IPS-18c (cell line): ENCODE data around the gene PPP4R2.

ENCODE experiments used
- H3K4me3 ChIP-seq: 2 replicates; pipeline ENCODE4 v1.7.0; 2013; ENCODE audit warnings: low read depth, mild to moderate bottlenecking, low read length, moderate library complexity; ENCODE audit not compliant: insufficient read depth
- H3K9me3 ChIP-seq: one replicate; pipeline ENCODE4 v1.6.1; 2013; ENCODE audit warnings: mild to moderate bottlenecking, low read length, moderate library complexity; ENCODE audit not compliant: control insufficient read depth, insufficient read depth

The PPP4R2 gene, protein sequence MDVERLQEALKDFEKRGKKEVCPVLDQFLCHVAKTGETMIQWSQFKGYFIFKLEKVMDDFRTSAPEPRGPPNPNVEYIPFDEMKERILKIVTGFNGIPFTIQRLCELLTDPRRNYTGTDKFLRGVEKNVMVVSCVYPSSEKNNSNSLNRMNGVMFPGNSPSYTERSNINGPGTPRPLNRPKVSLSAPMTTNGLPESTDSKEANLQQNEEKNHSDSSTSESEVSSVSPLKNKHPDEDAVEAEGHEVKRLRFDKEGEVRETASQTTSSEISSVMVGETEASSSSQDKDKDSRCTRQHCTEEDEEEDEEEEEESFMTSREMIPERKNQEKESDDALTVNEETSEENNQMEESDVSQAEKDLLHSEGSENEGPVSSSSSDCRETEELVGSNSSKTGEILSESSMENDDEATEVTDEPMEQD

DNA sequence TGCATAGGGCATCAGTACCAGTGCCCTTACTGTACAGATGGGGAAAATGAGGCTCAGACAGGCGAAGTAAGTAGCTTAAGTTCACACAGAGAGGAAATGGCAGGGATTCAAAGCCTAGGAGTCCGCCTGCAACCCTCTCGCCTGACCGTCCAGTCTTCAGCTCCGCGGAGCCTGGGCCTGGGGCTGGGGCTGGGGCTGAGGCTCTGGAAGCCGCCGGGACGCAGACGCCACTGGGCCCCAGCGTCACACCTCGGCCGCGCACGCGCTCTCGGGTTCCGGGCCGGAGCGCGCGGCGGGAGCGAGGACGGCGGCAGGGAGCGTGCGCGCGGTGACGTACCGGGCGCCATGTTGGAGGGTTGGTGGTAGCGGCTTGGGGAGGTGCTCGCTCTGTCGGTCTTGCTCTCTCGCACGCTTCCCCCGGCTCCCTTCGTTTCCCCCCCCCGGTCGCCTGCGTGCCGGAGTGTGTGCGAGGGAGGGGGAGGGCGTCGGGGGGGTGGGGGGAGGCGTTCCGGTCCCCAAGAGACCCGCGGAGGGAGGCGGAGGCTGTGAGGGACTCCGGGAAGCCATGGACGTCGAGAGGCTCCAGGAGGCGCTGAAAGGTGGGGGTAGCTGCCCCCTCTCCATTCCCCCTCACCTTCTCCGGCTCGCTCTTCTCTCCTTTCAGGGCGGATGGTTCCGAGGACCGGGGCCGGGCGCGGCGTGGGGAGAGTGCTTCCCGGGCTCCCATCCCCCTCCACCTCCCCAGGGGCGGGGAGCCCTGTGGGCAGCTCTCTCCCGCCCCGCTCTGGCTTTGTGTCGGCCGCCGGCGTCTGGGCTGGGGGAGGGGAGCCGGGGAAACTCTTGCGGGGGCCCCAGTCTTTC is at the start of gene PPP4R2:
Gene PPP4R2 (plus strand): TSS at position 339 of the 861 bp plus-strand sequence. CDS start 227 bp downstream, at position 566.
- Histone ChIP-seq H3K9me3 (no peaks in the 10 kb centered on the region), H3K4me3 (peak within 1 kb of the TSS; percentile 70)

DNA sequence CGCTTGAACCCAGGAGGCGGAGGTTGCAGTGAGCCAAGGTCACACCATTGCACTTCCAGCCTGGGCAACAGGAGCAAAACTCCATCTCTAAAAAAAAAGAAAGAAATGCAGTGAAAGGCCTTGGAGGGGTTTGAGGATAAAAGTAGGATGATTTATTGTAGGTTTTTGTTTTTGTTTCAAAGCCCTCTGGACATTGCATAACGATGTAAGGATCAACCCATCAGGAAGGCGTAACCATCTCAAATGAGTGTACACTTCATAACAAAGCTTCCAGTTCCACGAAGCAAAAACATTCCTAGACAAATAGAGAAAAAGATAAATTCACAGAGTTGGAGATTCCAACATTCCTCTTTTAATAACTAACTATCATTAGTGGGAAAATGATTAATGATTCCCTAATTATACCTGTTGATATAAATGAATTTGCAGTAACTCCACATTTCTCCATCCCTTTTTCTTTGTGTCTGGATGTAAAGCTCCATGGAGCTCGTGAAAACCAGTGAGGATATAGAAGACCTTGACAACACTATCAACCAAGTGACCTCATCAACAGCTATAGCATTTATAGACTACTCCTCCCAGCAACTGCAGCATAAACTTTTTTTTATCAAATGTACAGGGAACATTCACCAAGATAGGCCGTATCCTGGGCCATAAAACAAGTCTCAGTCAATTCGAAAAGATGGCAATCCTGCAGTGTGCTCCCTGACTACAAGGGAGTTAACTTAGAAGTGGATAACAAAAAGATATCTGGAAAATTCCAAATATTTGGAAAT is 48.7 kb upstream of the PPP4R2 start:
- no peak overlapping the region for H3K4me3 ChIP-seq

DNA sequence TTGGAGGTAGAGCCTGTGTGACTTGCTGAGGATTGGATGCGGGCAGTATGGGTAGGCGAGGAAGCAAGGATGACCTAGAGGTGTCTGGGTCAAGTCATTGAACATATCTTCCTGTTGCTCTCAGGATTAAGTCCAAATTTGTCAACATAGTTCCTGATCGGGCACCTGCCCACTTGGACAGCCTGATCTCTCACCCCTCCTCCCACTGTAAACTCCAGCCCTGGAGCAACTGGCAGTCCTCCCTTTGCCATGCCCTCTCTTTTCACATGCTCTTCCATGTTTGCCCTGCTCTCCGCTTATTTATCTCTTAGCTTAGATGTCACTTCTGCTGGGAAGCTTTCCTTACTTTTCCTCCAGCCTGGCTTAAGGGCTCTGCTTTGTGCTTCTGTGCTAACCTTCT is 47.6 kb upstream of the PPP4R2 start:
- H3K4me3 ChIP-seq: no peak overlapping the region
- H3K9me3 ChIP-seq: no peaks in the 10 kb centered on the region

More for the DNA sequence above, 48.7 kb upstream of the PPP4R2 start:
- H3K9me3 ChIP-seq: no peaks in the 10 kb centered on the region

DNA sequence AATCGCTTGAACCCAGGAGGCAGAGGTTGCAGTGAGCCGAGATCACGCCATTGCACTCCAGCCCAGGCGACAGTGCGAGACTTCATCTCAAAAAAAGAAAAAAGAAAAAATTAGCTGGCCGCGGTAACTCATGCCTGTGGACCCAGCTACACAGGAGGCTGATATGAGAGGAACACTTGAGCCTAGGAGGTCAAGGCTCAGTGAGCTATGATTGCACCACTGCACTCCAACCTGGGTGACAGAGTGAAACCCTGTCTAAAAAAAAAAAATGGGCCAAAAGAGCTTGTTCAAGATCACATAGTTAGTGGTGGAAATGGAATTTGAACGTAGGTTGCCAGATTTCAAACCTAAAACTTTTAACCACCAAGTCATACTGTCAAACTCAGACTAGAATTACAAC is 46.2 kb upstream of the PPP4R2 start:
- no peak overlapping the region for H3K4me3 ChIP-seq
- no peaks in the 10 kb centered on the region for H3K9me3 ChIP-seq

DNA sequence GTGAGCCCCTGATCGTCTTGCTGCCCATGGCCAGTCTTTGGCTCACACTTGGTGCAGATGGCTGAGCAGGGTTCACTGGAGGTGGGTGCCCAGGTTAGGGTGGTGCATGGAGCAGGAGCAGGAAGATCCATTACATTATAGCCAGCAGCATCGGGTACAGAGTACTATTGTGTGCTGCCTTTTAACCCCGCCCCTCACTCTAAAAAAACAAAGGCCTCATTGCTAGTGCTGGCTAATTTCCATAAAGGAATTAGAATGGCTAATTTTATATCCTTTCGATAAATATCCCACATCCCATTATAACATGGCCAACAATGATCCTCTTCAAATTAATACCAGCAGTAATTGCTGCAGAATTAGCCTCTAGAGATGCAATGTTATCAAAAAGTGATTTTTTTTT is 45.8 kb upstream of the PPP4R2 start:
- H3K4me3 ChIP-seq: no peak overlapping the region

DNA sequence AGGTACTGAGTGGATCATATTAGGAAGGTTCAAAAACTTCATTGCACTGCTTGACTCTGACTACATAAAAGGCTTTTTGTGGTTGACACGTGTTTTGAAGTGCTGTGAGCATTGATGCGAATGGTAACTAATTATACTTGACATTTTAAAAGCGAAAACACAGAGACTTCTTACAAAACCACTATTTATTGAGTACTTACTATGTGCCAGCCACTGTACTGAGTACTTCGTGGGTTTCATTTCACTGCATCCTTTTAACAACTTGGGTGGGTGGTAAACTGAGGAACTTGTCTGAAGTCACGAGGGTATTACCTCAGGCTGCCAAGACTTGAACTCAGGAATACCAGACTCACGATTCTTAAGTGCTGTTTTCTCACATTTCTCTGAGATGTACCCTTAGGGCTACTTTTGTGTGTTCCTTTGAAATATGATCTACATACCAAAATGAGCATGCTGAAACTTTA is 45.3 kb upstream of the PPP4R2 start:
- no peak overlapping the region for H3K4me3 ChIP-seq
- no peaks in the 10 kb centered on the region for H3K9me3 ChIP-seq

More for the DNA sequence above, 45.8 kb upstream of the PPP4R2 start:
- no peaks in the 10 kb centered on the region for H3K9me3 ChIP-seq

DNA sequence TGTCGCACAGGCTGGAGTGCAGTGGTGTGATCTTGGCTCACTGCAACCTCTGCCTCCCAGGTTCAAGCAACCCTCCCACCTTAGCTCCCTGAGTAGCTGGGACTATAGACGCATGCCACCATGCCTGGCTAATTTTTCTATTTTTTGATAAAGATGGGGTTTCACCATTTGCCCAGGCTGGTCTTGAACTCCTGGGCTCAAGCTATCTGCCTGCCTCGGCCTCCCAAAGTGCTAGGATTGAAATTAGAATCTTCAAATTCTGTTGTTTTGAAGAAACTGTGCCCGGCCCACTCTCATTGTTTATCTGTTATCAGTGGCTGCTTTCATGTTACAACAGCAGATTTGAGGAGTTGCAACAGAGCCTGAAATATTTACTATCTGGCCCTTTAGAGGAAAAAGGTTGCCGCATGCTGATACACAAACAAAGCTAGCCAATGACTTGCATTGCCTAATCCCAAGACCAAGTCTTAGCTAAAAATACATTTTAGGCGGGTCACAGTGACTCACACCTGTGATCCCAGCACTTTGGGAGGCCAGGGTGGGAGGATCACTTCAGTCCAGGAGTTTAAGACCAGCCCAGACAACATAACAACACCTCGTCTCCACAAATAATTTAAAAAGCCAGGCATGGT is 43.2 kb upstream of the PPP4R2 start:
- H3K4me3 ChIP-seq: no peak overlapping the region
- no peaks in the 10 kb centered on the region for H3K9me3 ChIP-seq

DNA sequence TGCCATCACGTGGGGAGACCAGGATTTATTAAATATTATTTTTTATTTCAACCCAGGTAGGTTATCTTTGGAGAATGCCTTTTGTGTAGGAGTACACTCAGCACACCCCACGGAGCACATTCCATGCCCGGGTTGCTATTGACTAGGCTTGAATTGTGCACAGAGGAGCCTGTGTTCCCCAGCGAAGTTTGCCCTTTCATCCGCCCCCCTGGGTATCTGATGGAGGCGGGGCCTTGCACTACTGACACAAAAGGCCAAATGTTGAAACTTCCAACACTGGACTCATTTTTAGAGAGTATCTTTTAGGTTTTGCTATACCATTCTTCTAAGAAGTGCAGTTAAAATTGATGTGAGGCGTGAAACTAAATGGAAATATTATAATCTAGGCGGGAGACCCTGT is 39.3 kb upstream of the PPP4R2 start:
- H3K4me3 ChIP-seq: no peak overlapping the region
- H3K9me3 ChIP-seq: no peaks in the 10 kb centered on the region

DNA sequence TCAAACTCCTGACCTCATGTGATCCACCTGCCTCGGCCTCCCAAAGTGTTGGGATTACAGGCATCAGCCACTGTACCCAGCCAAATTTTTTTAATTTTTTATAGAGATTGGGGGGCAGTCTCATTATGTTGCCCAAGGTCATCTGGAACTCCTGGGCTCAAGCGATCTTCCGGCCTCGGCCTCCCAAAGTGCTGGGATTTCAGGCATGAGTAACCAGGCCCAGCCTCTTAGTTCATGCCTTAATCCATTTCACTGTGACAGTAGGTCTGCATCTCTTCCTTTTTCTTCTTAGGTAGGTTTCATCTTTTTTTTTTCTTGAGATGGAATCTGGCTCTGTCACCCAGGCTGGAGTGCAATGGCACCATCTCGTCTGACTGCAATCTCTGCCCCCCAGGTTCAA is 37.3 kb upstream of the PPP4R2 start:
- Histone ChIP-seq H3K4me3 (no peak overlapping the region), H3K9me3 (no peaks in the 10 kb centered on the region)

DNA sequence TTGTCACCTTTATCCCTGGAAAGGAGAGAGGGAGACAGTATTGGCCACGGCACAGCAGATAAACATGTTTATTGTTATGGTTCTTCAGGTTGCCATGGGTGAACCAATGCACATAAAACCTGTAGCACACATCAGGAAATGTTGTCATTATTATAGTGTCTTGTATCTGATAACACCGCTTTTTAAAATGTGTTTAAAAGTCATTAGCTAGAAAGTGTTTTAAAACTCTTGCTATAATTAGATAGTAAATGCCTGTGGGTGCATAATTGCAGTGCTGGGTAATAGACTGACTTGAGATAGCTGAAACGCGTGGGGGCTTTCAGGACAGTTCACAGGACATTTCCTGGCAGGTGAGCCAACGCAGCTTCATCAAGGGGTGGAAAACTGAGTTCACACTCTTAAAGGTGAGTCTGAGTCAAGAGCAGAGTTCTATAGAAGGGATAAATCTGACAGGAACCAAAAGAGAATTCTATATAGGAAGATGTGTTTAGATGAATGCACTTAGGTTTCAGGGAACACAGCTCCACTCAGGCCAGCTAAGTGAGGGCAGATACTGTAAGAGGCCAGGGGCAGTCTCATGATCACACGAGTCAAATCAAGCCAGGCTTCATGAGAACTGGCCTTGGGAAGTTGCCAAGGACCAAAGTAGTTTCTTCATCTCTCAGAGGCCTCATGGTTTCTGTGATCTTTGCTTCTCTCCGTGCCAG is 35.6 kb upstream of the PPP4R2 start:
- Histone ChIP-seq H3K9me3 (no peaks in the 10 kb centered on the region), H3K4me3 (no peak overlapping the region)

DNA sequence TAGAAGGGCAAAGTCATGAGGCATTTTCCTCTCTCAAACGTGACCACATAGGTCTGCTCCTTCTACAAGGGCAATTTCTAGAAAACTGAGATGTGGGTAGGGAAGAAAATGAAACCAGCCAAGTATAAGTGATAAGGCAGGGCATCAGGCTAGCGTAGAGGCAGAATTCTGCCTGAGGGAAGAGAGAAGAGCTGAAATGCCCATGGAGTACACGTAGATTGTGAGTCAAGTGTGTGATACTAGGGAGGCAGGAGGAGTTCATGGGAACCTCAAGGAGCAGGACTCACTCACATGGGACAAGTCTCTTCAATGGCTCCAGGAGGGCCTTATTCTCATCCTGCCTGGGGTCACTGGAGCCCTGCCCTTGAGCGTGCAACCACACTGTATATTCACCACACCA is 34.9 kb upstream of the PPP4R2 start:
- H3K9me3 ChIP-seq: no peaks in the 10 kb centered on the region

DNA sequence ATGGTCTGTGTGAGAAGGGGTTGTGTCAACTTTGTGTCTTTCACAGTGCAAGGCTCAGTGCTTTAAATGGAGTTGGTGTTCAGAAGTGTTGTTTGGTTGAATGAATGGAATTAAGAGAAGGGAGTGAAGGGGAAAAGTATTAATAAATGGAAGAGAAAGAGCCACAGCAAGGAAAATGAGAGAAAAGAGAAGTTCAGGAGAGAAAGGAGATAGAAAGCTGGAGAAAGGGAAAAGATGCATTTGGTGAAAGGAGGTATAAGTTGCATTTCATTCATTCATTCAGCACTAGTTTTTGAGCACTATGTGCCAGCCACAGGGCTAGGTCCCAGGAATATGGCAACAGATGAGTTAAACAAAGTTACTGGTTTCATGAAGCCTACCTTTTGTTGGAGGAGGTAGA is 34.3 kb upstream of the PPP4R2 start:
- Histone ChIP-seq H3K4me3 (no peak overlapping the region), H3K9me3 (no peaks in the 10 kb centered on the region)

More for the DNA sequence above, 34.9 kb upstream of the PPP4R2 start:
- no peak overlapping the region for H3K4me3 ChIP-seq

DNA sequence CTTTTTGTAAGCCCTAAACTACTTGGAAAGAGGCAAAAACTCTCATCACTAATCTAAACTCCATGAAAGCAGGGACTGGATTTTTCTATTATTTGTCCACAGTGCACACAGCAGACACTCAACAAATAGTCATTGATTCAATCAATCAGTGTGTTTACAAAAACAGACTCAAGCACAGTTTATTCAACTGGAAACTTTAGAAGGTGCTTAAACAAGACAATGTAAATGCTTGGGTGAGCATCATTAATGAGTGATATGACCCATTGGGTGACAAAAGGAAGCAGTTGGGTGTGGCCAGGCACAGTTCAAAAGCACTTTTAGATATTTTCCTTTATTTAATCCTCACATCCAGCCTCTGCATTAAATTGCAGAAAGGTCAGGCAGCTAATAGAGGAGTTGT is 32.0 kb upstream of the PPP4R2 start:
- no peaks in the 10 kb centered on the region for H3K9me3 ChIP-seq
- H3K4me3 ChIP-seq: no peak overlapping the region

DNA sequence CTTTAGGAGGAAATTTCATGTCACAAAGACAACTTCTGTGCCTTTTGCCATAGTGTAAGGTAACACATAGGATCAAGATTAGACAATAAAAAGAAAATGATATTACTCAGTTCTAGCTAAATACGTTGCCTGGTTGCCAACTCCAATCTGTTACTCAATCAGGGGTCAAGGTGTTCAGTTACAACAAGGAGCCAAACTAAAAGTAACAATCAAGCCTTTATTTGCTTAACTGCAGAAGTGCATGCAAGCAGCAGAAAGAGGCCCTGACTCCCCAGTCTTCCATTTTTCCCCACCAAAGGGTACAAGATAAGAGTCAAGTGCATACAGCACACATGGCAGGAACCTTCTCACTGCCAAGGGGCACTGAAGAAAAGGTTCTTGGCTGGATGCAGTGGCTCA is 28.3 kb upstream of the PPP4R2 start:
- Histone ChIP-seq H3K4me3 (no peak overlapping the region), H3K9me3 (no peaks in the 10 kb centered on the region)

DNA sequence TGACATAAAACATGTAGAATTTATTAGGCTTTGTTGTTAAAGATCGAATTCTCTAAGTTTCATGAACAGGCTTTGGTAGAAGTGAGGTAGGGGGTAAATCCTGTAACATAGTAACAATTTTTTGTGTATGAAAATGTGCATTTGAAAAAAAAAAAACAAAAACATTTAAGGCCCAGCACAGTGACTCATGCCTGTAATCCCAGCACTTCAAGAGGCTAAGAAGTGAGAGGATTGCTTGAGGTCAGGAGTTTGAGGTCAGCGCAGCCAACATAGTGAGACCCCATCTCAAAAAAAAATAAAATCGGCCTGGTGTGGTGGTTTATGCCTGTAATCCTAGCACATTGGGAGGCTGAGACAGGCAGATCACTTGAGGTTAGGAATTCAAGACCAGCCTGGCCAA is 26.8 kb upstream of the PPP4R2 start:
- H3K4me3 ChIP-seq: no peak overlapping the region
- H3K9me3 ChIP-seq: no peaks in the 10 kb centered on the region

DNA sequence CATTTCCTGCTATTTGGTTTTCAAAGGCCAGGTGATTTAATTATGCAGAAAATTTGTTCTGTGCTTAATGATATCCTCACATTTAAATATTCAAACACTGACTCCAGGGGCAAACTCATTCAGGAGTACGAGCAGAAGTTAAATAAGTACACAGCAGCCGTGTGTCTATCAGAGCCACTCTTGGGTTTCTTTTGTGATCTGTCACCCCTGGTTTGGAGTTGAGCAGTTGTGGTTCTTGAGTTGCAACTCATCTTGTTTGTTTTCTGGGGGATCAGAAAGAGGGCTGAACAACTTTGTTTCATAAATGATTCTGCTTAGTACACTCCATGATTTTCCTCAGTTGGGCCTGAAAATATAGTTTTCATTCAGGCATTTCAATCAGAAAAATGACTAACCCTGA is 25.7 kb upstream of the PPP4R2 start:
- Histone ChIP-seq H3K4me3 (no peak overlapping the region), H3K9me3 (no peaks in the 10 kb centered on the region)

DNA sequence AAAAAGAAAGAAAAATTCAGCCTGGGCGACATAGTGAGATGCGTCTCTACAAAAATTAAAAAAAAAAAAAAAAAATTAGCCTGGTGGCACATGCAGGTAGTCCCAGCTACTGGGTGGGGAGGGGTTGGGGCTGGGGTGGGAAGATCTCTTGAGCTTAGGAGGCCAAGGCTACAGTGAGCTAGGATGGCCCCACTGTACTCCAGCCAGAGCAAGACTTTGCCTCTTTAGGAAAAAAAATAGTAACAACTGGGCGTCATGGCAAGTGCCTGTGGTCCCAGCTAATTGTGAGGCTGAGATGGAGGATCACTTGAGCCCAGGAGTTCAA is 23.9 kb upstream of the PPP4R2 start:
- H3K9me3 ChIP-seq: no peaks in the 10 kb centered on the region
- no peak overlapping the region for H3K4me3 ChIP-seq
